A673 (cell line): ENCODE data around the gene CDH4. TPM values are rescaled to one million over a fixed set of nuclear protein-coding genes. Genes with fewer than 3 reads are reported as not detected.

Experiments used
- BruUV-seq: library from RNA; stranded (reverse); fragments of 400-500 nt; replicated peaks from 2 replicates; lab custom pipeline; 2021; lab: Mats Ljungman, UMichigan
- CTCF ChIA-PET: fragments of 300-600 bp; sonication (Branson Sonifier 250); formaldehyde crosslinking; loops from one replicate; lab custom pipeline; 2022; ENCODE audit warnings: antibody characterized with exemption; lab: Charles Lee
- POLR2A ChIA-PET: fragments of 300-600 bp; sonication (Branson Sonifier 250); formaldehyde crosslinking; loops from one replicate; lab custom pipeline; 2022; ENCODE audit warnings: antibody characterized with exemption; ENCODE audit not compliant: low non-redundant PET; lab: Charles Lee
- DNase-seq: peaks from one replicate; pipeline ENCODE4 v3.0.0-alpha.2; 2015; ENCODE audit warnings: low spot score
- H3K27ac ChIP-seq: fragments of 200-600 bp; sonication (generic); 2 replicates; pipeline ENCODE4 v1.5.1; 2016; ENCODE audit warnings: mixed run types, low read depth, mild to moderate bottlenecking, mixed read lengths, antibody characterized with exemption, low read length; ENCODE audit not compliant: poor library complexity, severe bottlenecking
- H3K27me3 ChIP-seq: fragments of 200-600 bp; sonication (generic); replicated peaks from 2 replicates; pipeline ENCODE4 v1.6.1; 2017; ENCODE audit warnings: mixed run types, low read depth, mild to moderate bottlenecking, mixed read lengths, antibody characterized with exemption, low read length; ENCODE audit not compliant: insufficient read depth, poor library complexity
- H3K36me3 ChIP-seq: fragments of 200-600 bp; sonication (generic); 2 replicates; pipeline ENCODE4 v1.6.1; 2016; ENCODE audit warnings: mixed run types, mild to moderate bottlenecking, mixed read lengths, antibody characterized with exemption, low read length; ENCODE audit not compliant: insufficient read depth, poor library complexity, severe bottlenecking
- H3K4me1 ChIP-seq: fragments of 200-600 bp; sonication (generic); 2 replicates; pipeline ENCODE4 v1.6.1; 2017; ENCODE audit warnings: mixed run types, mild to moderate bottlenecking, mixed read lengths, antibody characterized with exemption, low read length; ENCODE audit not compliant: insufficient read depth, poor library complexity, severe bottlenecking
- H3K4me3 ChIP-seq: fragments of 200-600 bp; sonication (generic); 2 replicates; pipeline ENCODE4 v1.5.1; 2016; ENCODE audit warnings: low read depth, mixed run types, mild to moderate bottlenecking, mixed read lengths, low read length; ENCODE audit not compliant: poor library complexity, severe bottlenecking
- H3K9me3 ChIP-seq: fragments of 200-600 bp; sonication (generic); 2 replicates; pipeline ENCODE4 v1.6.1; 2016; ENCODE audit warnings: mixed run types, low read depth, mild to moderate bottlenecking, mixed read lengths, antibody characterized with exemption, low read length; ENCODE audit not compliant: poor library complexity, severe bottlenecking
- EZH2 ChIP-seq: fragments of 200-600 bp; sonication (generic); IDR thresholded peaks from 2 replicates; pipeline ENCODE4 v1.6.1; 2017; ENCODE audit warnings: borderline replicate concordance, low read depth, mild to moderate bottlenecking, mixed read lengths, antibody characterized with exemption, low read length; ENCODE audit not compliant: poor library complexity, severe bottlenecking
- intact Hi-C: fragments of 100-400 bp; cut with micrococcal nuclease; formaldehyde crosslinking; loops from one replicate; pipeline ENCODE4 v1.10.0; 2022; ENCODE audit not compliant: unreplicated experiment
- total RNA-seq: library from RNA; stranded (reverse); gene quantifications from 2 replicates; pipeline ENCODE4 v1.2.3, GENCODE V29; 2021
- TF ChIP-seq, protein P1 (sequence below): fragments of 300-800, 200-600 bp; sonication (generic); conservative IDR thresholded peaks from 2 replicates; pipeline ENCODE4 v1.5.1; 2017; ENCODE audit warnings: low read depth, mild to moderate bottlenecking, antibody characterized with exemption, low read length, moderate library complexity, mixed read lengths

CDH4 gene
- total RNA-seq, 1 experiment from 2014 or later: 8.3 TPM

DNA sequence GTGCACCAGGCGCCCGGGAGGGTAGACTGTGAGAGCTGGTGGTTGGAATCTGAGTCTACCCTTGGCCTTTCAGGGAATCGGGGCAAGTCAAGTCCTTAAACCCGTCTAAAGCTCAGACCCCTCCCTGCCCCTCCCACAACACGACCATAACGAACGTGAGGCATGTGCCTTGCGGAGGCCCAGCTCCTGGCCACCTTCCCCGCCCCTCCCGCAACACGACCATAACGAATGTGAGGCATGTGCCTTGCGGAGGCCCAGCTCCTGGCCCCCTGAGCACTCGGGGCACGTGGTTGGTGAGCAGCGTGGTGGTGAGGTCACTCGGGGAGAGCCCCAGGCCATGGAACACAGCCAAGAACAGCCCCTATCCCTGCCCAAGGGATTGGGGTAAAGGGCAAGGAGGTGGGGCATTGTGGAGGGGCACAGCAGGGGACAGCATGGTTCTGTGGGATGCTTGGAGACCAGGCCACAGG is 681.5 kb downstream of the CDH4 start:
- Histone ChIP-seq H3K4me3 (no peak overlapping the region), H3K27me3 (peaks cover 3% of the 10 kb centered on the region), H3K4me1 (no peaks in the 10 kb centered on the region), H3K27ac (no peak overlapping the region), H3K36me3 (no peaks in the 10 kb centered on the region), H3K9me3 (no peaks in the 10 kb centered on the region)
- intact Hi-C loops: no loop called here
- TF ChIP-seq EZH2: no peak
- TF ChIP-seq, protein P1, sequence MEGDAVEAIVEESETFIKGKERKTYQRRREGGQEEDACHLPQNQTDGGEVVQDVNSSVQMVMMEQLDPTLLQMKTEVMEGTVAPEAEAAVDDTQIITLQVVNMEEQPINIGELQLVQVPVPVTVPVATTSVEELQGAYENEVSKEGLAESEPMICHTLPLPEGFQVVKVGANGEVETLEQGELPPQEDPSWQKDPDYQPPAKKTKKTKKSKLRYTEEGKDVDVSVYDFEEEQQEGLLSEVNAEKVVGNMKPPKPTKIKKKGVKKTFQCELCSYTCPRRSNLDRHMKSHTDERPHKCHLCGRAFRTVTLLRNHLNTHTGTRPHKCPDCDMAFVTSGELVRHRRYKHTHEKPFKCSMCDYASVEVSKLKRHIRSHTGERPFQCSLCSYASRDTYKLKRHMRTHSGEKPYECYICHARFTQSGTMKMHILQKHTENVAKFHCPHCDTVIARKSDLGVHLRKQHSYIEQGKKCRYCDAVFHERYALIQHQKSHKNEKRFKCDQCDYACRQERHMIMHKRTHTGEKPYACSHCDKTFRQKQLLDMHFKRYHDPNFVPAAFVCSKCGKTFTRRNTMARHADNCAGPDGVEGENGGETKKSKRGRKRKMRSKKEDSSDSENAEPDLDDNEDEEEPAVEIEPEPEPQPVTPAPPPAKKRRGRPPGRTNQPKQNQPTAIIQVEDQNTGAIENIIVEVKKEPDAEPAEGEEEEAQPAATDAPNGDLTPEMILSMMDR: no peak
- BruUV-seq: no TSS peak
- POLR2A ChIA-PET: no interaction called here
- CTCF ChIA-PET: no interaction called here
- no peak for DNase-seq

DNA sequence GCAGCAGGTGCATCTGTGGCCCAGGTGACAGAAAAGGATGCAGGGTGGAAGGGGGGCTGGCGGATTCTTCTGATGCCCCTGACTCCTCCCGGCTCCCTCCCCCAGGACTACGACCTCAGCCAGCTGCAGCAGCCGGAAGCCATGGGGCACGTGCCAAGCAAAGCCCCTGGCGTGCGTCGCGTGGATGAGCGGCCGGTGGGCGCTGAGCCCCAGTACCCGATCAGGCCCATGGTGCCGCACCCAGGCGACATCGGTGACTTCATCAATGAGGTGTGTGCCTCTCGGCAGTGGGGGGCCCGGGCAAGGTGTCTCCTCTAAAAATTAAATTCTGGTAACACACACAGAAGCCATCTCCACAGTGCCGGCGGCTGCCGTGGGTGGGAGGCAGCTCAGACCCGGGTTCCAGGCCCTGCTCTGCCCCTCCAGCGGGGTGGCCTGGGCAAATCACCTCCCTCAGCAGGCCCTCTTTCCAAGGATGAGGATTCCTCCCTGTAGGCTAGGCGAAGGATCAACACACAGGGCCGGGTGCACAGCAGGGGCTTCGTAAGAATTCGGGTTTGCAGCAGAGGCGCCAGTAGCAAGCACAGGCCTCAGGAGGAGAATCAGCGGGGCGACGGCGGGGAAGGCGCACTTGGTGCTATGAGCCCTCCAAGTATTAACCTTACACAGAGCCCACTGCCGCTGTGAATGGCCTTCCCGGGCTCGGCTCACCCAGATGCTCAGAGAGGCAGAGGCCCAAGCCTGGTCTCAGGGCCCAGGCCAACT is 682.1 kb downstream of the CDH4 start:
- Histone ChIP-seq H3K27me3 (peaks cover 9% of the 10 kb centered on the region), H3K4me1 (no peaks in the 10 kb centered on the region), H3K36me3 (no peaks in the 10 kb centered on the region), H3K9me3 (no peaks in the 10 kb centered on the region), H3K4me3 (no peak overlapping the region), H3K27ac (no peak overlapping the region)
- no TSS peak for BruUV-seq
- intact Hi-C loops: no loop called here
- DNase-seq: no peak
- ChIA-PET POLR2A (no interaction called here), CTCF (no interaction called here)
- TF ChIP-seq, protein P1: no peak
- TF ChIP-seq EZH2: no peak

DNA sequence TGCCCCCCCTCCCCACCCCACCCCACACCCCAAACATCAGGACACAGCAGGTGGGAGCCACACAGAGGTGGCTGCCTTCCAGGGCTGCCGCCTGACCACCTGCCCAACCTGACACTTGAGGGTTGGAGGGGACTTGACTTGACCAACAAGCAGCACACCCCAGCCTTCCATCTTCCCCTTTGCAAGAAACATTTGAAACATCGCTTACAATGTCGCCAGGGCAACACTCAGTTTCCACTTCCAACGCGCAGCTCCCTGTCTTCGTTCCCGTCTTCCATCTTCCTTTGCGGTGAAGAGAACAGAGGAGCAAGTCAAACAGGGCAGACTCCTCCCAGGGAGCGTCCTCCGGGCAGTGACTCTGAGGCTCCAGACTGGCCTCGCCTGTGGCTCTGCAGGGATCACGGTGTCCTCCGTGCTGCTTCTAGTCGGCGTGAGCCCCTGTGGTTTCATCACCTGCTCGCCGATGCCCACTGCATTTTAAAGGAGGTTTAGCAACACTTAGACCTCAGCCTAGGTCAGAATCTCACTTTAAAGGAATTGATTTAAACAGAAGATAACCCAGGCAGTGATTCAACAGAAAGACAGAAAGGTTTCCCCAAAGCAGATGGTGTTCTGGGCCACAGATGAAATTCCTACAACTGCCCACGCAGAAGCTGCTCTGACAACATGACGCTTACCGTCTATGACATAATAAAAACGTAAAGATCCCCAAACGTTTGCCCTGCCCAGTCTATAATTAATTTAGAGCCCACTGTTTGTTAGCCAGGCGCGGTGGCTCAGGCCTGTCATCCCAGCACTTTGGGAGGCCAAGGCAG is 682.9 kb downstream of the CDH4 start:
- CTCF ChIA-PET: no interaction called here
- BruUV-seq: no TSS peak
- H3K9me3 ChIP-seq: no peaks in the 10 kb centered on the region
- H3K27me3 ChIP-seq: peaks cover 13% of the 10 kb centered on the region
- DNase-seq: no peak
- no peaks in the 10 kb centered on the region for H3K4me1 ChIP-seq
- no peak overlapping the region for H3K4me3 ChIP-seq
- intact Hi-C loops: no loop called here
- no peak overlapping the region for H3K27ac ChIP-seq
- POLR2A ChIA-PET: no interaction called here
- TF ChIP-seq, protein P1: no peak
- TF ChIP-seq EZH2: no peak
- no peaks in the 10 kb centered on the region for H3K36me3 ChIP-seq
